Lower leg skin (tissue), 3 donors: ENCODE results near the gene PER3.

Source experiments
- POLR2A ChIP-seq, 2 donors: fragments of 450-650 bp; IDR thresholded peaks; one replicate each; pipeline ENCODE4 v1.6.1; 2016 to 2017; ENCODE audit warnings: antibody characterized with exemption in 2 of 2, mild to moderate bottlenecking in 1 of 2, moderate library complexity in 1 of 2
- TF ChIP-seq, protein P1 (sequence below), 3 donors: fragments of 450-650 bp; IDR thresholded peaks; one replicate each; pipeline ENCODE4 v1.5.1; 2016; ENCODE audit warnings: antibody characterized with exemption in 3 of 3, mild to moderate bottlenecking in 3 of 3, moderate library complexity in 2 of 3

DNA sequence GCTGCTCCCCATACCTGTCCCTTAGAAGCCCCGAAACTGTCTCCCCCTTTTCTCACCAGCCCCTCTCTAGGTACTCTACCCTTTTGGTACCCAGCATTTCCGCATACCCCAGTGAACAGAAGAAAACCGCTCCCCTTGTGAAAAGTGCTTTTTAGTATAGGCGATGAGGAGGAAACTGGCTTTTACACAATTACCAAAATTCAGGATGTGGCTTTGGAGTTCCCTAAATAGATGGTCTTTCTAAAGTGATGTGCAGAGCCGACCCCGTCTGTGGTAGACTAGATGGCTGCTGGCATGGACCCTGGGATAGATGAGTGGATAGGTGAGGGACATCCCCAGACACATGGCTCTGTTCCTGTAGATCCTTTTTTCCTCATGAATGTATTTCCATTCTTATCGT lies 2.6 kb upstream of the PER3 start:
- TF ChIP-seq POLR2A (IDR thresholded peaks at IDR 0.05), result no peak
- TF ChIP-seq, protein P1, sequence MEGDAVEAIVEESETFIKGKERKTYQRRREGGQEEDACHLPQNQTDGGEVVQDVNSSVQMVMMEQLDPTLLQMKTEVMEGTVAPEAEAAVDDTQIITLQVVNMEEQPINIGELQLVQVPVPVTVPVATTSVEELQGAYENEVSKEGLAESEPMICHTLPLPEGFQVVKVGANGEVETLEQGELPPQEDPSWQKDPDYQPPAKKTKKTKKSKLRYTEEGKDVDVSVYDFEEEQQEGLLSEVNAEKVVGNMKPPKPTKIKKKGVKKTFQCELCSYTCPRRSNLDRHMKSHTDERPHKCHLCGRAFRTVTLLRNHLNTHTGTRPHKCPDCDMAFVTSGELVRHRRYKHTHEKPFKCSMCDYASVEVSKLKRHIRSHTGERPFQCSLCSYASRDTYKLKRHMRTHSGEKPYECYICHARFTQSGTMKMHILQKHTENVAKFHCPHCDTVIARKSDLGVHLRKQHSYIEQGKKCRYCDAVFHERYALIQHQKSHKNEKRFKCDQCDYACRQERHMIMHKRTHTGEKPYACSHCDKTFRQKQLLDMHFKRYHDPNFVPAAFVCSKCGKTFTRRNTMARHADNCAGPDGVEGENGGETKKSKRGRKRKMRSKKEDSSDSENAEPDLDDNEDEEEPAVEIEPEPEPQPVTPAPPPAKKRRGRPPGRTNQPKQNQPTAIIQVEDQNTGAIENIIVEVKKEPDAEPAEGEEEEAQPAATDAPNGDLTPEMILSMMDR (IDR thresholded peaks at IDR 0.05), result no peak
